ENCODE results near the gene ZNF322. TPM values are rescaled to one million over a fixed set of nuclear protein-coding genes. Genes with fewer than 3 reads are reported as not detected.
A peak's percentile ranks its signal among the peaks of the same experiment; 100 is the strongest.

Gene ZNF322
- total RNA-seq, 1 donor from 2014 or later = 22.7 TPM

- no peak for TF ChIP-seq CTCF (IDR thresholded peaks at IDR 0.05; ENCODE audit: insufficient read depth, low read length, poor library complexity, severe bottlenecking)
- Histone ChIP-seq H3K27me3 (ENCODE audit: control insufficient read depth, insufficient read depth, low read length) (peaks cover 28% of the 10 kb centered on the region), H3K36me3 (ENCODE audit: control insufficient read depth, insufficient read depth, low read length) (no peaks in the 10 kb centered on the region), H3K4me3 (ENCODE audit: low read depth, low read length) (no peak overlapping the region)
- no peak for DNase-seq (ENCODE audit: low read depth)
Measured at GRCh38 chr6:26613201-26613600, 46.3 kb downstream of the ZNF322 start.

- TF ChIP-seq CTCF (IDR thresholded peaks at IDR 0.05; ENCODE audit: insufficient read depth, low read length, poor library complexity, severe bottlenecking) = no peak
- no peak for DNase-seq (ENCODE audit: low read depth)
- H3K4me3 ChIP-seq (ENCODE audit: low read depth, low read length) = no peak overlapping the region
- H3K36me3 ChIP-seq (ENCODE audit: control insufficient read depth, insufficient read depth, low read length) = no peaks in the 10 kb centered on the region
- peaks cover 28% of the 10 kb centered on the region for H3K27me3 ChIP-seq (ENCODE audit: control insufficient read depth, insufficient read depth, low read length)
Measured at GRCh38 chr6:26611599-26611998, 47.9 kb downstream of the ZNF322 start.

GRCh38 chr6:26609463-26609862 lies 50.1 kb downstream of the ZNF322 start:
- Histone ChIP-seq H3K4me3 (ENCODE audit: low read depth, low read length) (no peak overlapping the region), H3K36me3 (ENCODE audit: control insufficient read depth, insufficient read depth, low read length) (no peaks in the 10 kb centered on the region), H3K27me3 (ENCODE audit: control insufficient read depth, insufficient read depth, low read length) (peaks cover 24% of the 10 kb centered on the region)
- TF ChIP-seq CTCF (IDR thresholded peaks at IDR 0.05; ENCODE audit: insufficient read depth, low read length, poor library complexity, severe bottlenecking) = no peak
- no peak for DNase-seq (ENCODE audit: low read depth)

GRCh38 chr6:26607434-26608230 lies 51.9 kb downstream of the ZNF322 start:
- no peaks in the 10 kb centered on the region for H3K36me3 ChIP-seq (ENCODE audit: control insufficient read depth, insufficient read depth, low read length)
- peak; percentile 88 for TF ChIP-seq CTCF (IDR thresholded peaks at IDR 0.05; ENCODE audit: insufficient read depth, low read length, poor library complexity, severe bottlenecking)
- DNase-seq (ENCODE audit: low read depth) = no peak
- H3K27me3 ChIP-seq (ENCODE audit: control insufficient read depth, insufficient read depth, low read length) = peaks cover 6% of the 10 kb centered on the region
- no peak overlapping the region for H3K4me3 ChIP-seq (ENCODE audit: low read depth, low read length)

- DNase-seq (ENCODE audit: low read depth) = no peak
- H3K4me3 ChIP-seq (ENCODE audit: low read depth, low read length) = no peak overlapping the region
- TF ChIP-seq CTCF (IDR thresholded peaks at IDR 0.05; ENCODE audit: insufficient read depth, low read length, poor library complexity, severe bottlenecking) = no peak
- no peaks in the 10 kb centered on the region for H3K36me3 ChIP-seq (ENCODE audit: control insufficient read depth, insufficient read depth, low read length)
- H3K27me3 ChIP-seq (ENCODE audit: control insufficient read depth, insufficient read depth, low read length) = no peaks in the 10 kb centered on the region
Measured at GRCh38 chr6:26604797-26605196, 54.7 kb downstream of the ZNF322 start.

- H3K4me3 ChIP-seq (ENCODE audit: low read depth, low read length) = no peak overlapping the region
- H3K36me3 ChIP-seq (ENCODE audit: control insufficient read depth, insufficient read depth, low read length) = no peaks in the 10 kb centered on the region
- DNase-seq (ENCODE audit: low read depth) = no peak
- no peaks in the 10 kb centered on the region for H3K27me3 ChIP-seq (ENCODE audit: control insufficient read depth, insufficient read depth, low read length)
- no peak for TF ChIP-seq CTCF (IDR thresholded peaks at IDR 0.05; ENCODE audit: insufficient read depth, low read length, poor library complexity, severe bottlenecking)
Measured at GRCh38 chr6:26604026-26604425, 55.5 kb downstream of the ZNF322 start.
